ENCODE measurements around the gene SLC12A4.
A peak's percentile ranks its signal among the peaks of the same experiment; 100 is the strongest.

SLC12A4 gene

GRCh38 chr16:67897231-67897630 lies 71.2 kb downstream of the SLC12A4 start:
- TF ChIP-seq, protein P1, sequence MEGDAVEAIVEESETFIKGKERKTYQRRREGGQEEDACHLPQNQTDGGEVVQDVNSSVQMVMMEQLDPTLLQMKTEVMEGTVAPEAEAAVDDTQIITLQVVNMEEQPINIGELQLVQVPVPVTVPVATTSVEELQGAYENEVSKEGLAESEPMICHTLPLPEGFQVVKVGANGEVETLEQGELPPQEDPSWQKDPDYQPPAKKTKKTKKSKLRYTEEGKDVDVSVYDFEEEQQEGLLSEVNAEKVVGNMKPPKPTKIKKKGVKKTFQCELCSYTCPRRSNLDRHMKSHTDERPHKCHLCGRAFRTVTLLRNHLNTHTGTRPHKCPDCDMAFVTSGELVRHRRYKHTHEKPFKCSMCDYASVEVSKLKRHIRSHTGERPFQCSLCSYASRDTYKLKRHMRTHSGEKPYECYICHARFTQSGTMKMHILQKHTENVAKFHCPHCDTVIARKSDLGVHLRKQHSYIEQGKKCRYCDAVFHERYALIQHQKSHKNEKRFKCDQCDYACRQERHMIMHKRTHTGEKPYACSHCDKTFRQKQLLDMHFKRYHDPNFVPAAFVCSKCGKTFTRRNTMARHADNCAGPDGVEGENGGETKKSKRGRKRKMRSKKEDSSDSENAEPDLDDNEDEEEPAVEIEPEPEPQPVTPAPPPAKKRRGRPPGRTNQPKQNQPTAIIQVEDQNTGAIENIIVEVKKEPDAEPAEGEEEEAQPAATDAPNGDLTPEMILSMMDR (IDR thresholded peaks at IDR 0.05; ENCODE audit: low read depth, low read length) = no peak
- H3K4me3 ChIP-seq (ENCODE audit: low read depth, low read length) = no peak overlapping the region

GRCh38 chr16:67893743-67894399 lies 74.6 kb downstream of the SLC12A4 start:
- peak overlapping the region; percentile 94 for H3K4me3 ChIP-seq (ENCODE audit: low read depth, low read length)
- TF ChIP-seq, protein P1 (IDR thresholded peaks at IDR 0.05; ENCODE audit: low read depth, low read length) = no peak

Data from WI38 (cell line).